Measurements from ENCODE around the gene NLE1. TPM values are rescaled to one million over a fixed set of nuclear protein-coding genes. Genes with fewer than 3 reads are reported as not detected.

The NLE1 gene
- total and polyA plus RNA-seq, 2 of the 8 experiments (the other 6 are each of a cell fraction or from before 2014, with no cell fraction given): 50.4 to 51.5 TPM

DNA sequence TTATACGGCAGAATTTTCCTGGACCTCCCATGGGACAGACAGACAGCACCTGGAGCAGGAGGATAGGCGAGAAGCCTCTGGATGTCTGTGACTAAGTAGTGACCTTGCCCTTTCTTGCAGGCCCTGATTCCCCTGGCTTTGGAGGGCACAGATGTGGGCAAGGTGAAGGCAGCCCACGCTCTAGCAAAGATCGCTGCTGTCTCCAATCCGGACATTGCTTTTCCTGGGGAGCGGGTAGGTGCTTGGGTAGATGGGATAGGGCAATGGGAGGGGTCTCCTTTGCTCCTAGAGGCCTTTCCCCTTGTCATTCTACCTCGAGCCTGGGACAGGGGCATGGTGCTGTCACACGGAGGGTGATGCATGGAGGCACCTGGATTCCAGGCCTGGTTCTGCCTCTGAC, 34.8 kb upstream of the NLE1 start:
- H3K23me2 ChIP-seq (ENCODE audit: low read depth, low read length): no peaks in the 10 kb centered on the region; the same call in 1 of the 2 replicates
- no peak for TF ChIP-seq CEBPB (IDR thresholded peaks at IDR 0.05; ENCODE audit: low read depth, low read length)
- TF ChIP-seq SIX5 (IDR thresholded peaks at IDR 0.05; ENCODE audit: low read depth, low read length): no peak
- TF ChIP-seq BRCA1 (IDR thresholded peaks at IDR 0.05; ENCODE audit: low read depth, low read length): no peak
- TF ChIP-seq PHF8 (conservative IDR thresholded peaks at IDR 0.05; ENCODE audit: low read depth, low read length): no peak
- no peak for TF ChIP-seq TCF12 (IDR thresholded peaks at IDR 0.05; ENCODE audit: low read depth, low read length)
- TF ChIP-seq SP1 (IDR thresholded peaks at IDR 0.05; ENCODE audit: low read depth, low read length): no peak
- TF ChIP-seq USF2 (IDR thresholded peaks at IDR 0.05; ENCODE audit: low read length): no peak
- no peak for TF ChIP-seq POLR2A (IDR thresholded peaks at IDR 0.05; ENCODE audit: control extremely low read depth in 1 of 2, low read depth in 2 of 2, low read length in 2 of 2)
- TF ChIP-seq SP2 (IDR thresholded peaks at IDR 0.05; ENCODE audit: low read length): no peak
- no peak for TF ChIP-seq MAX (IDR thresholded peaks at IDR 0.05)
- no peak for TF ChIP-seq POLR2AphosphoS5 (IDR thresholded peaks at IDR 0.05; ENCODE audit: low read depth, low read length)
- no peak for TF ChIP-seq SUZ12 (IDR thresholded peaks at IDR 0.05; ENCODE audit: low read length)
- TF ChIP-seq POU5F1 (IDR thresholded peaks at IDR 0.05; ENCODE audit: low read depth, low read length): no peak
- TF ChIP-seq CREB1 (IDR thresholded peaks at IDR 0.05): no peak
- TF ChIP-seq SP4 (IDR thresholded peaks at IDR 0.05; ENCODE audit: low read length): no peak
- no peak for TF ChIP-seq TAF7 (optimal IDR thresholded peaks at IDR 0.05; ENCODE audit: borderline replicate concordance, low read depth, low read length)
- no peak for TF ChIP-seq CHD2 (IDR thresholded peaks at IDR 0.05; ENCODE audit: low read length)

More for the DNA sequence above, 34.8 kb upstream of the NLE1 start:
- H3K56ac ChIP-seq (replicated peaks; ENCODE audit: insufficient read length, low read depth, low read length): no peak overlapping the region
- H3K23ac ChIP-seq (ENCODE audit: insufficient read length): no peak overlapping the region
- no peaks in the 10 kb centered on the region; a peak in 1 of 7 replicates for H3K27me3 ChIP-seq (replicated peaks in 1 of 4; ENCODE audit: control insufficient read depth in 3 of 4, extremely low read depth in 1 of 4, insufficient read depth in 3 of 4, low read length in 3 of 4)
- FAIRE-seq (no peak), DNase-seq (ENCODE audit: low read depth in 1 of 2, low spot score in 2 of 2) (no peak)
- H2BK5ac ChIP-seq (ENCODE audit: low read depth, low read length): no peak overlapping the region
- H2AK5ac ChIP-seq (ENCODE audit: low read depth, low read length): no peak overlapping the region
- H3K27ac ChIP-seq (ENCODE audit: low read depth, low read length): no peak overlapping the region
- no peak overlapping the region for H3K4me3 ChIP-seq (ENCODE audit: extremely low read depth in 1 of 4, insufficient read depth in 2 of 4, low read depth in 3 of 4, low read length in 4 of 4)
- no peaks in the 10 kb centered on the region for H3K79me2 ChIP-seq (ENCODE audit: control insufficient read depth in 1 of 2, insufficient read depth in 2 of 2, low read length in 2 of 2)
- H3K9ac ChIP-seq (replicated peaks in 1 of 4; ENCODE audit: extremely low read depth in 1 of 4, low read depth in 3 of 4, low read length in 3 of 4): no peak overlapping the region
- POLR2A ChIA-PET (ENCODE audit: partially characterized antibody): no interaction called here
- no peaks in the 10 kb centered on the region for H3K4me1 ChIP-seq (replicated peaks in 1 of 4; ENCODE audit: control insufficient read depth in 3 of 4, insufficient read depth in 4 of 4, low read length in 3 of 4)
- H3K4me2 ChIP-seq (ENCODE audit: insufficient read depth in 1 of 2, low read depth in 2 of 2, low read length in 2 of 2): no peak overlapping the region
- no peak overlapping the region for H3K4ac ChIP-seq (replicated peaks; ENCODE audit: insufficient read length, low read depth, low read length)
- H2AFZ ChIP-seq (ENCODE audit: low read length): no peak overlapping the region
- 79% methylated on average over 8 of the region's 8 CpGs; no CpG with 5 or more reads in 1 of the 2 experiments for WGBS, 2 experiments (ENCODE audit: extremely low coverage in 1 of 2, insufficient coverage in 1 of 2, insufficient read length in 1 of 2, insufficient replicate concordance in 2 of 2, low coverage in 1 of 2, low lambda C conversion rate in 2 of 2, missing lambda C conversion rate in 1 of 2)
- CTCF ChIA-PET (ENCODE audit: partially characterized antibody): no interaction called here
- no peak overlapping the region for H4K5ac ChIP-seq (ENCODE audit: insufficient read length, low read depth, low read length)
- H3K79me1 ChIP-seq (ENCODE audit: low read depth, low read length): no peaks in the 10 kb centered on the region
- H2BK15ac ChIP-seq (ENCODE audit: low read length): no peak overlapping the region
- H4K8ac ChIP-seq (ENCODE audit: extremely low read depth, insufficient read depth, low read length): peak overlapping the region; percentile 41; the same call in 1 of the 2 replicates
- H3K18ac ChIP-seq (ENCODE audit: extremely low read depth, low read length): no peak overlapping the region
- no peaks in the 10 kb centered on the region for H4K20me1 ChIP-seq (replicated peaks in 1 of 2; ENCODE audit: control insufficient read depth in 1 of 2, insufficient read depth in 2 of 2, low read length in 2 of 2)
- H2BK20ac ChIP-seq (ENCODE audit: low read length): no peak overlapping the region
- no peaks in the 10 kb centered on the region for H3K36me3 ChIP-seq (ENCODE audit: control insufficient read depth in 2 of 4, insufficient read depth in 4 of 4, low read length in 3 of 4)
- no peak overlapping the region for H2BK12ac ChIP-seq (ENCODE audit: low read depth, low read length)
- H3K9me3 ChIP-seq (ENCODE audit: insufficient read depth in 2 of 2, low read depth in 1 of 2, low read length in 1 of 2): no peaks in the 10 kb centered on the region
- H3K14ac ChIP-seq (ENCODE audit: insufficient read length): no peak overlapping the region
- H4K91ac ChIP-seq (replicated peaks; ENCODE audit: insufficient read length, low read length): peak overlapping the region; percentile 74
- H2BK120ac ChIP-seq (replicated peaks; ENCODE audit: low read depth, low read length): no peak overlapping the region
